A549 (cell line): ENCODE data around the gene MIS18A. TPM values are rescaled to one million over a fixed set of nuclear protein-coding genes. Genes with fewer than 3 reads are reported as not detected.

ENCODE experiments used
- ATAC-seq, 2 experiments: fragments of 200-7000 bp in 1 of 2; fragments of >200 bp in 1 of 2; cut with Nextera tagmentation in 1 of 2; cut with Tn5 transposase in 1 of 2; 3 replicates each; pipeline versions ENCODE4 v1.8.0 to v1.9.1; 2018 to 2020; ENCODE audit warnings: mild to moderate bottlenecking in 1 of 2, moderate library complexity in 1 of 2
- CTCF ChIA-PET: fragments of 300-600 bp; sonication (Branson Sonifier 250); formaldehyde crosslinking; extraction: SDS; loops from one replicate; lab custom pipeline; 2021; ENCODE audit warnings: antibody characterized with exemption, inconsistent platforms; lab: Yijun Ruan, JAX
- POLR2A ChIA-PET: fragments of 350-600 bp; formaldehyde crosslinking; extraction: SDS; loops from one replicate; lab custom pipeline; 2021; ENCODE audit warnings: antibody characterized with exemption, inconsistent platforms; lab: Yijun Ruan, JAX
- DNase-seq, 2 experiments: peaks; one replicate each; pipeline versions ENCODE4 v3.0.0 to v3.0.0-alpha.2; 2011 to 2016; ENCODE audit warnings: low read depth in 1 of 2, low spot score in 1 of 2
- FAIRE-seq: peaks from 2 replicates; lab custom pipeline; 2011; peaks lifted over from hg19 to GRCh38; lab: Jason Lieb, UNC
- H3K27ac ChIP-seq, 2 experiments: fragments of >200 bp; sonication (Bioruptor Twin); formaldehyde crosslinking; 3 replicates each; pipeline ENCODE4 v1.5.1; 2016 to 2017
- H3K4me1 ChIP-seq: fragments of >200 bp; sonication (Bioruptor Twin); formaldehyde crosslinking; 3 replicates; pipeline ENCODE4 v1.6.1; 2016
- H3K4me2 ChIP-seq: fragments of >200 bp; sonication (Bioruptor Twin); formaldehyde crosslinking; 3 replicates; pipeline ENCODE4 v1.6.1; 2016
- H3K4me3 ChIP-seq: fragments of >200 bp; sonication (Bioruptor Twin); formaldehyde crosslinking; 3 replicates; pipeline ENCODE4 v1.5.1; 2016
- H3K9me3 ChIP-seq: fragments of >200 bp; sonication (Bioruptor Twin); formaldehyde crosslinking; 3 replicates; pipeline ENCODE4 v1.6.1; 2016
- ATOH8 ChIP-seq: fragments of 250-450 bp; sonication (Bioruptor Pico); IDR thresholded peaks from 2 replicates; pipeline ENCODE4 v1.5.0; 2020; ENCODE audit warnings: low read depth, mild to moderate bottlenecking, moderate library complexity
- BHLHE40 ChIP-seq: IDR thresholded peaks from 2 replicates; pipeline ENCODE4 v1.6.1; 2012; ENCODE audit warnings: low read depth, low read length, inconsistent platforms
- CEBPB ChIP-seq, 2 experiments: fragments of >200 bp in 1 of 2; sonication (Bioruptor Twin) in 1 of 2; formaldehyde crosslinking in 1 of 2; IDR thresholded peaks; 2 replicates each; pipeline ENCODE4 v1.6.1; 2012 to 2016
- CHD4 ChIP-seq: fragments of 200-600 bp; sonication (generic); IDR thresholded peaks from 2 replicates; pipeline ENCODE4 v1.6.1; 2016; ENCODE audit warnings: antibody characterized with exemption, mild to moderate bottlenecking, borderline replicate concordance
- ELK1 ChIP-seq: fragments of 150-350 bp; IDR thresholded peaks from 2 replicates; pipeline ENCODE4 v1.6.1; 2014; ENCODE audit warnings: low read depth, mild to moderate bottlenecking, low read length
- EP300 ChIP-seq, 2 experiments: fragments of >200 bp; sonication (Bioruptor Twin); formaldehyde crosslinking; IDR thresholded peaks; 2 replicates in 1 of 2; 3 replicates in 1 of 2; pipeline ENCODE4 v1.6.1; 2016 to 2017
- FOSB ChIP-seq: fragments of 250-450 bp; sonication (Bioruptor Pico); IDR thresholded peaks from 2 replicates; pipeline ENCODE4 v1.5.0; 2020; ENCODE audit warnings: mild to moderate bottlenecking, moderate library complexity
- HEYL ChIP-seq: fragments of 250-450 bp; sonication (Bioruptor Pico); IDR thresholded peaks from 2 replicates; pipeline ENCODE4 v1.8.0; 2021; ENCODE audit warnings: mild to moderate bottlenecking, moderate library complexity
- HMGXB4 ChIP-seq: fragments of 250-450 bp; sonication (Bioruptor Pico); IDR thresholded peaks from 2 replicates; pipeline ENCODE4 v1.5.0; 2021; ENCODE audit warnings: mild to moderate bottlenecking, moderate library complexity, borderline replicate concordance
- HOXA7 ChIP-seq: fragments of 250-450 bp; sonication (Bioruptor Pico); IDR thresholded peaks from 2 replicates; pipeline ENCODE4 v1.5.0; 2020; ENCODE audit warnings: mild to moderate bottlenecking, moderate library complexity
- JUN ChIP-seq, 2 experiments: fragments of >200 bp; sonication (Bioruptor Twin); formaldehyde crosslinking; IDR thresholded peaks; 2 replicates in 1 of 2; 3 replicates in 1 of 2; pipeline ENCODE4 v1.6.1; 2016 to 2017
- KDM5A ChIP-seq: fragments of 200-600 bp; sonication (generic); IDR thresholded peaks from 2 replicates; pipeline ENCODE4 v1.6.1; 2016; ENCODE audit warnings: antibody characterized with exemption, mild to moderate bottlenecking
- NFE2L2 ChIP-seq: fragments of 150-350 bp; conservative IDR thresholded peaks from 2 replicates; pipeline ENCODE4 v1.6.1; 2014; ENCODE audit warnings: low read length
- NPAS2 ChIP-seq: fragments of 250-450 bp; sonication (Bioruptor Pico); IDR thresholded peaks from 2 replicates; pipeline ENCODE4 v1.8.0; 2022; ENCODE audit warnings: mild to moderate bottlenecking, moderate library complexity, borderline replicate concordance
- NR3C1 ChIP-seq: fragments of >200 bp; sonication (Bioruptor Twin); formaldehyde crosslinking; IDR thresholded peaks from 3 replicates; pipeline ENCODE4 v1.6.1; 2017
- PBX3 ChIP-seq: IDR thresholded peaks from 2 replicates; pipeline ENCODE4 v1.6.1; 2012
- POLR2AphosphoS2 ChIP-seq: conservative IDR thresholded peaks from 2 replicates; pipeline ENCODE4 v1.6.1; 2012; ENCODE audit warnings: low read length, improper control_type of control experiment, inconsistent platforms
- REST ChIP-seq: fragments of 200-600 bp; sonication (generic); IDR thresholded peaks from 2 replicates; pipeline ENCODE4 v1.6.1; 2016; ENCODE audit warnings: antibody characterized with exemption, mild to moderate bottlenecking, moderate library complexity
- RFX5 ChIP-seq: fragments of 450-650 bp; IDR thresholded peaks from 2 replicates; pipeline ENCODE4 v1.7.1; 2014; ENCODE audit warnings: antibody characterized with exemption, mild to moderate bottlenecking, moderate library complexity
- ZNF302 ChIP-seq: fragments of 250-450 bp; sonication (Bioruptor Pico); IDR thresholded peaks from 2 replicates; pipeline ENCODE4 v1.9.0; 2021; ENCODE audit warnings: inconsistent platforms, mild to moderate bottlenecking, moderate library complexity
- WGBS: methylation state at CpG from one replicate; pipeline ENCODE4 v1.1.6; 2017; ENCODE audit errors: missing lambda C conversion rate; 5-methylcytosine and 5-hydroxymethylcytosine counted together
- polyA plus RNA-seq, 4 experiments: library from polyadenylated mRNA; depleted of rRNA in 3 of 4; stranded (reverse); fragments of >200 nt; fragmentation: RNase III in 1 of 4; extraction: RNeasy Plus Mini Kit Qiagen cat#74134 plus additional on column Dnase treatment in 1 of 4; gene quantifications; 2 replicates in 3 of 4; 3 replicates in 1 of 4; pipeline ENCODE4 v1.2.3, GENCODE V29; 2011 to 2017

Gene MIS18A
- polyA plus RNA-seq, 2 of the 4 experiments (the other 2 are of a cell fraction) = 18.4 to 18.8 TPM

- no peak for TF ChIP-seq HMGXB4 (CRISPR knock-in tag)
- TF ChIP-seq NFE2L2 = no peak
These were observed 20.8 kb upstream of the MIS18A start (continued) for GRCh38 chr21:32299695-32300094.

- ATAC-seq = no peak
These were observed 19.8 kb upstream of the MIS18A start, which contains the start of gene MRAP for GRCh38 chr21:32298658-32299081. Gene MRAP (plus strand): TSS chr21:32298855. CDS start chr21:32298972, 117 bp downstream.

More at GRCh38 chr21:32298658-32299081, 19.8 kb upstream of the MIS18A start, which contains the start of gene MRAP:
- CTCF ChIA-PET = no interaction called here
- no peak within 1 kb of the TSS for H3K4me2 ChIP-seq
- no peaks in the 10 kb centered on the region for H3K4me1 ChIP-seq
- WGBS = 92% methylated on average over 13 of the region's 14 CpGs
- no peak for TF ChIP-seq ATOH8 (CRISPR knock-in tag)
- no peak for TF ChIP-seq NPAS2 (CRISPR knock-in tag)
- no peak for TF ChIP-seq REST
- TF ChIP-seq BHLHE40 = no peak
- TF ChIP-seq ELK1 = no peak
- TF ChIP-seq HOXA7 (CRISPR knock-in tag) = no peak
- no peak for TF ChIP-seq EP300 (IDR thresholded peaks at IDR 0.05)
- TF ChIP-seq ZNF302 (CRISPR knock-in tag) = no peak
- TF ChIP-seq CEBPB (IDR thresholded peaks at IDR 0.05) = no peak
- no peak for TF ChIP-seq POLR2AphosphoS2
- no peak for TF ChIP-seq FOSB (CRISPR knock-in tag)
- TF ChIP-seq JUN (IDR thresholded peaks at IDR 0.05) = no peak
- TF ChIP-seq KDM5A = no peak
- TF ChIP-seq CHD4 = no peak
- TF ChIP-seq NFE2L2 = no peak
- TF ChIP-seq NR3C1 = no peak
- TF ChIP-seq PBX3 = no peak
- TF ChIP-seq HEYL (CRISPR knock-in tag) = no peak
- no peak for TF ChIP-seq RFX5
- POLR2A ChIA-PET = interaction anchor here (1.1 kb wide), 1 partner anchor 9 kb away, joined by 5 read pairs; no protein-coding TSS in a partner anchor
- no peak within 1 kb of the TSS for H3K4me3 ChIP-seq
- no peak within 1 kb of the TSS for H3K27ac ChIP-seq
- DNase-seq (no peak), FAIRE-seq (no peak)
- H3K9me3 ChIP-seq = no peaks in the 10 kb centered on the region
